Ovary (tissue), 3 donors: ENCODE data around the gene TBC1D3B.
"Not testable (repeated sequence)": the region's sequence is repeated elsewhere in the genome, so short reads cannot be mapped to it uniquely, and the experiment has no call there.

Experiments used
- CTCF ChIP-seq, 3 donors: fragments of 450-650 bp in 2 of 3; fragments of 200-600 bp in 1 of 3; IDR thresholded peaks; one replicate each; pipeline versions ENCODE4 v1.5.1 to v1.8.0; 2016 to 2022; ENCODE audit warnings: antibody characterized with exemption in 3 of 3, mild to moderate bottlenecking in 1 of 3
- EP300 ChIP-seq: sonication (generic); formaldehyde crosslinking; IDR thresholded peaks from one replicate; pipeline ENCODE4 v1.6.1; 2017; ENCODE audit warnings: antibody characterized with exemption
- donor health status: DM: no; HTN: no; CAD: no.

GRCh38 chr17:36186810-36187763 lies 10.7 kb upstream of the TBC1D3B start:
- not testable (repeated sequence) for TF ChIP-seq CTCF (IDR thresholded peaks at IDR 0.05); EP300
